ENCODE data around the gene HDGFL3. TPM values are rescaled to one million over a fixed set of nuclear protein-coding genes. Genes with fewer than 3 reads are reported as not detected.

Gene HDGFL3
- total and polyA plus RNA-seq, 9 of the 15 experiments (the other 6 are each of a cell fraction or from before 2014, with no cell fraction given), result 6.7 to 42.0 (median 31.4) TPM

- TF ChIP-seq ZNF263 (CRISPR knock-in tag; IDR thresholded peaks at IDR 0.05; ENCODE audit: borderline replicate concordance) (no peak), AFF1 (IDR thresholded peaks at IDR 0.05; ENCODE audit: low read depth in 1 of 2, partially characterized antibody in 2 of 2) (no peak), ZNF764 (CRISPR knock-in tag; IDR thresholded peaks at IDR 0.05; ENCODE audit: low read depth) (no peak), SMAD1 (IDR thresholded peaks at IDR 0.05; ENCODE audit: low read depth, low read length, partially characterized antibody) (no peak), ZNF444 (CRISPR knock-in tag; IDR thresholded peaks at IDR 0.05) (no peak), IFI16 (CRISPR knock-in tag; IDR thresholded peaks at IDR 0.05) (no peak), MYNN (IDR thresholded peaks at IDR 0.05) (no peak), MYNN (CRISPR knock-in tag; IDR thresholded peaks at IDR 0.05) (no peak), KLF10 (CRISPR knock-in tag; IDR thresholded peaks at IDR 0.05) (no peak), BDP1 (IDR thresholded peaks at IDR 0.05; ENCODE audit: insufficient read depth, insufficient read length) (no peak), HNRNPLL (IDR thresholded peaks at IDR 0.05; ENCODE audit: low read depth, low read length, poor library complexity, severe bottlenecking) (no peak), DPF2 (IDR thresholded peaks at IDR 0.05) (peak; percentile 83), MTA2 (IDR thresholded peaks at IDR 0.05; ENCODE audit: low read depth) (peak; percentile 59), E4F1 (CRISPR knock-in tag; IDR thresholded peaks at IDR 0.05; ENCODE audit: borderline replicate concordance) (no peak), ZHX1 (conservative IDR thresholded peaks at IDR 0.05; ENCODE audit: low read length) (no peak), LARP7 (IDR thresholded peaks at IDR 0.05) (no peak), ARID1B (IDR thresholded peaks at IDR 0.05) (peak; percentile 89), USF2 (CRISPR knock-in tag; IDR thresholded peaks at IDR 0.05) (no peak)
These were observed 28.7 kb downstream of the HDGFL3 start (continued) for GRCh38 chr15:83178869-83179325.
